GM21528 (cell line): Measurements from ENCODE around the gene TEAD3.

ENCODE experiments used
- ATAC-seq: cut with Tn5 transposase; IDR thresholded peaks from one replicate; pipeline ENCODE4 v1.9.1; 2021; ENCODE audit warnings: mild to moderate bottlenecking, moderate library complexity; ENCODE audit not compliant: unreplicated experiment, low FRiP score

TEAD3 gene

GRCh38 chr6:35493307-35493983 lies 3.4 kb downstream of the TEAD3 start:
- ATAC-seq, result no peak

GRCh38 chr6:35492974-35493284 lies 4.0 kb downstream of the TEAD3 start:
- no peak for ATAC-seq

- ATAC-seq, result no peak
Measured at GRCh38 chr6:35492258-35492973, 4.5 kb downstream of the TEAD3 start.

GRCh38 chr6:35491558-35492257 lies 5.2 kb downstream of the TEAD3 start:
- no peak for ATAC-seq

- no peak for ATAC-seq
Measured at GRCh38 chr6:35490821-35491557, 5.9 kb downstream of the TEAD3 start.

- ATAC-seq, result no peak
Measured at GRCh38 chr6:35489995-35490791, 6.7 kb downstream of the TEAD3 start.

- ATAC-seq, result no peak
Measured at GRCh38 chr6:35489066-35489465, 7.8 kb downstream of the TEAD3 start.

- no peak for ATAC-seq
Measured at GRCh38 chr6:35488517-35488862, 8.4 kb downstream of the TEAD3 start.

- no peak for ATAC-seq
Measured at GRCh38 chr6:35487658-35488516, 9.0 kb downstream of the TEAD3 start.

- no peak for ATAC-seq
Measured at GRCh38 chr6:35486005-35486925, 10.6 kb downstream of the TEAD3 start.

GRCh38 chr6:35485402-35485877 lies 11.4 kb downstream of the TEAD3 start:
- ATAC-seq, result no peak

- no peak for ATAC-seq
Measured at GRCh38 chr6:35484921-35485392, 11.9 kb downstream of the TEAD3 start.

- no peak for ATAC-seq
Measured at GRCh38 chr6:35483893-35484645, 12.8 kb downstream of the TEAD3 start.

- ATAC-seq, result no peak
Measured at GRCh38 chr6:35483490-35483889, 13.4 kb downstream of the TEAD3 start.

- no peak for ATAC-seq
Measured at GRCh38 chr6:35483062-35483461, 13.8 kb downstream of the TEAD3 start.

- no peak for ATAC-seq
Measured at GRCh38 chr6:35481226-35481625, 15.7 kb downstream of the TEAD3 start.

GRCh38 chr6:35480176-35480575 lies 16.7 kb downstream of the TEAD3 start:
- ATAC-seq, result no peak
